HepG2 (cell line): Measurements from ENCODE around the gene SAP25. TPM values are rescaled to one million over a fixed set of nuclear protein-coding genes. Genes with fewer than 3 reads are reported as not detected.

ENCODE experiments used
- ADNP ChIP-seq: sonication (generic); formaldehyde crosslinking; IDR thresholded peaks from 2 replicates; pipeline ENCODE4 v1.4.0; 2020; ENCODE audit warnings: missing genetic modification reagents
- CBX5 ChIP-seq: sonication (generic); formaldehyde crosslinking; IDR thresholded peaks from 2 replicates; pipeline ENCODE4 v1.4.0; 2020; ENCODE audit warnings: missing genetic modification reagents, borderline replicate concordance
- ELK4 ChIP-seq: sonication (generic); formaldehyde crosslinking; IDR thresholded peaks from 2 replicates; pipeline ENCODE4 v1.9.0; 2021; ENCODE audit warnings: missing genetic modification reagents, borderline replicate concordance
- FOXP4 ChIP-seq: sonication (generic); formaldehyde crosslinking; IDR thresholded peaks from 2 replicates; pipeline ENCODE4 v1.4.0; 2020; ENCODE audit warnings: missing genetic modification reagents
- GABPB1 ChIP-seq: IDR thresholded peaks from 2 replicates; pipeline ENCODE4 v1.6.1; 2016; ENCODE audit warnings: mild to moderate bottlenecking, missing genetic modification reagents, moderate library complexity, missing compliant biosample characterization
- HIVEP1 ChIP-seq: sonication (generic); formaldehyde crosslinking; IDR thresholded peaks from 2 replicates; pipeline ENCODE4 v1.4.0; 2020; ENCODE audit warnings: mild to moderate bottlenecking, missing genetic modification reagents
- JARID2 ChIP-seq: sonication (generic); formaldehyde crosslinking; IDR thresholded peaks from 2 replicates; pipeline ENCODE4 v1.8.1; 2023; ENCODE audit warnings: missing genetic modification reagents, inconsistent platforms; ENCODE audit not compliant: insufficient replicate concordance
- MAFF ChIP-seq: IDR thresholded peaks from 2 replicates; pipeline ENCODE4 v1.6.1; 2011; ENCODE audit warnings: low read depth, low read length, improper control_type of control experiment
- PPARG ChIP-seq: conservative IDR thresholded peaks from 2 replicates; pipeline ENCODE4 v1.6.1; 2016; ENCODE audit warnings: missing biosample characterization, missing genetic modification reagents
- RXRB ChIP-seq: IDR thresholded peaks from 2 replicates; pipeline ENCODE4 v1.6.1; 2016; ENCODE audit warnings: borderline replicate concordance, missing genetic modification reagents, missing compliant biosample characterization
- SMAD9 ChIP-seq: sonication (generic); formaldehyde crosslinking; IDR thresholded peaks from 2 replicates; pipeline ENCODE4 v1.5.1; 2020; ENCODE audit warnings: mild to moderate bottlenecking, missing genetic modification reagents
- STAT5B ChIP-seq: sonication (generic); formaldehyde crosslinking; IDR thresholded peaks from 2 replicates; pipeline ENCODE4 v1.4.0; 2020; ENCODE audit warnings: missing genetic modification reagents
- TFDP2 ChIP-seq: sonication (generic); formaldehyde crosslinking; IDR thresholded peaks from 2 replicates; pipeline ENCODE4 v1.4.0; 2020; ENCODE audit warnings: missing genetic modification reagents
- TRAFD1 ChIP-seq: sonication (generic); formaldehyde crosslinking; IDR thresholded peaks from 2 replicates; pipeline ENCODE4 v1.5.1; 2020; ENCODE audit warnings: missing genetic modification reagents, mild to moderate bottlenecking, borderline replicate concordance
- ZNF121 ChIP-seq: sonication (generic); formaldehyde crosslinking; IDR thresholded peaks from 2 replicates; pipeline ENCODE4 v1.5.0; 2020; ENCODE audit warnings: mild to moderate bottlenecking, missing genetic modification reagents
- ZNF430 ChIP-seq: sonication (generic); formaldehyde crosslinking; IDR thresholded peaks from 2 replicates; pipeline ENCODE4 v1.9.0; 2021; ENCODE audit warnings: mild to moderate bottlenecking, missing genetic modification reagents
- ZNF550 ChIP-seq: sonication (generic); formaldehyde crosslinking; IDR thresholded peaks from 2 replicates; pipeline ENCODE4 v1.4.0; 2020; ENCODE audit warnings: mild to moderate bottlenecking, missing genetic modification reagents, borderline replicate concordance
- ZNF567 ChIP-seq: sonication (generic); formaldehyde crosslinking; IDR thresholded peaks from 2 replicates; pipeline ENCODE4 v1.8.1; 2023; ENCODE audit warnings: mild to moderate bottlenecking, missing genetic modification reagents, borderline replicate concordance
- ZNF713 ChIP-seq: sonication (generic); formaldehyde crosslinking; IDR thresholded peaks from 2 replicates; pipeline ENCODE4 v1.4.0; 2020; ENCODE audit warnings: mild to moderate bottlenecking, missing genetic modification reagents
- polyA plus RNA-seq, 8 experiments: library from polyadenylated mRNA; depleted of rRNA in 3 of 8; stranded (reverse) in 7 of 8; unstranded in 1 of 8; fragments of >200 nt; fragmentation: Illumina TruSeq in 4 of 8; extraction: Trizol in 4 of 8; gene quantifications; 2 replicates each; pipeline versions ENCODE4 v1.2.1 to v1.2.3, GENCODE V29; 2011 to 2016; ENCODE audit warnings: low read depth in 4 of 8, missing spikeins in 1 of 8, mixed read lengths in 1 of 8; ENCODE audit not compliant: insufficient read depth in 1 of 8
- total RNA-seq, 5 experiments: library from RNA; depleted of rRNA; stranded (reverse); fragments of >200 nt; fragmentation: Illumina TruSeq; extraction: Trizol; gene quantifications; 2 replicates each; pipeline ENCODE4 v1.2.3, GENCODE V29; 2016; ENCODE audit warnings: low read depth in 1 of 5
- TF ChIP-seq, protein P1 (sequence below): sonication (generic); formaldehyde crosslinking; IDR thresholded peaks from 2 replicates; pipeline ENCODE4 v1.5.0; 2020; ENCODE audit warnings: missing genetic modification reagents

Gene SAP25
- total and polyA plus RNA-seq, 2 of the 13 experiments (the other 11 are each of a cell fraction or from before 2014, with no cell fraction given) = 0.15 to 0.20 TPM

GRCh38 chr7:100540073-100540723, 33.5 kb downstream of the SAP25 start (continued):
- TF ChIP-seq TFDP2 (no peak), ZNF121 (CRISPR knock-in tag) (no peak), ADNP (CRISPR knock-in tag) (no peak), ZNF567 (CRISPR knock-in tag) (no peak), ELK4 (CRISPR knock-in tag) (no peak), ZNF430 (CRISPR knock-in tag) (0 out of 2 replicates have a peak, but pooled peaks have one; percentile 53), HIVEP1 (CRISPR knock-in tag) (no peak), JARID2 (CRISPR knock-in tag) (no peak), MAFF (no peak), SMAD9 (CRISPR knock-in tag) (no peak), TRAFD1 (CRISPR knock-in tag) (no peak), ZNF550 (no peak), CBX5 (no peak), ZNF713 (CRISPR knock-in tag) (no peak), GABPB1 (no peak), RXRB (CRISPR knock-in tag) (peak; percentile 78; the same call in 1 of the 2 replicates), STAT5B (CRISPR knock-in tag) (no peak), FOXP4 (peak; percentile 68), PPARG (CRISPR knock-in tag) (peak; percentile 61; the same call in 1 of the 2 replicates)
- TF ChIP-seq, protein P1, sequence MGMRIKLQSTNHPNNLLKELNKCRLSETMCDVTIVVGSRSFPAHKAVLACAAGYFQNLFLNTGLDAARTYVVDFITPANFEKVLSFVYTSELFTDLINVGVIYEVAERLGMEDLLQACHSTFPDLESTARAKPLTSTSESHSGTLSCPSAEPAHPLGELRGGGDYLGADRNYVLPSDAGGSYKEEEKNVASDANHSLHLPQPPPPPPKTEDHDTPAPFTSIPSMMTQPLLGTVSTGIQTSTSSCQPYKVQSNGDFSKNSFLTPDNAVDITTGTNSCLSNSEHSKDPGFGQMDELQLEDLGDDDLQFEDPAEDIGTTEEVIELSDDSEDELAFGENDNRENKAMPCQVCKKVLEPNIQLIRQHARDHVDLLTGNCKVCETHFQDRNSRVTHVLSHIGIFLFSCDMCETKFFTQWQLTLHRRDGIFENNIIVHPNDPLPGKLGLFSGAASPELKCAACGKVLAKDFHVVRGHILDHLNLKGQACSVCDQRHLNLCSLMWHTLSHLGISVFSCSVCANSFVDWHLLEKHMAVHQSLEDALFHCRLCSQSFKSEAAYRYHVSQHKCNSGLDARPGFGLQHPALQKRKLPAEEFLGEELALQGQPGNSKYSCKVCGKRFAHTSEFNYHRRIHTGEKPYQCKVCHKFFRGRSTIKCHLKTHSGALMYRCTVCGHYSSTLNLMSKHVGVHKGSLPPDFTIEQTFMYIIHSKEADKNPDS (CRISPR knock-in tag) = no peak
